Keratinocyte (primary cell): ENCODE data around the gene JSRP1. TPM values are rescaled to one million over a fixed set of nuclear protein-coding genes. Genes with fewer than 3 reads are reported as not detected.
A peak's percentile ranks its signal among the peaks of the same experiment; 100 is the strongest.

Experiments
- DNase-seq: peaks from one replicate; pipeline ENCODE4 v3.0.0-alpha.2; 2011; ENCODE audit warnings: low read depth, missing footprints, low spot score
- FAIRE-seq: peaks from 2 replicates; lab custom pipeline; 2011; peaks lifted over from hg19 to GRCh38; lab: Jason Lieb, UNC
- H2AFZ ChIP-seq: 2 replicates; pipeline ENCODE4 v1.6.0; 2012; ENCODE audit warnings: low read length, control low read depth, inconsistent platforms; ENCODE audit not compliant: control insufficient read depth
- H3K27ac ChIP-seq: 2 replicates; pipeline ENCODE4 v1.5.1; 2011; ENCODE audit warnings: low read length; ENCODE audit not compliant: control insufficient read depth, insufficient read depth
- H3K27me3 ChIP-seq: 3 replicates; pipeline ENCODE4 v1.6.0; 2011; ENCODE audit warnings: low read length; ENCODE audit not compliant: control insufficient read depth, insufficient read depth; ENCODE audit errors: extremely low read depth
- H3K36me3 ChIP-seq, 2 experiments: 2 replicates in 1 of 2; 3 replicates in 1 of 2; pipeline ENCODE4 v1.5.1; 2011; ENCODE audit warnings: low read length in 2 of 2, mild to moderate bottlenecking in 1 of 2; ENCODE audit not compliant: control insufficient read depth in 2 of 2, insufficient read depth in 2 of 2; ENCODE audit errors: extremely low read depth in 1 of 2
- H3K4me1 ChIP-seq: 3 replicates; pipeline ENCODE4 v1.5.1; 2011; ENCODE audit warnings: low read length; ENCODE audit not compliant: control insufficient read depth, insufficient read depth; ENCODE audit errors: extremely low read depth
- H3K4me2 ChIP-seq: 3 replicates; pipeline ENCODE4 v1.6.0; 2011; ENCODE audit warnings: low read depth, low read length; ENCODE audit not compliant: control insufficient read depth, insufficient read depth; ENCODE audit errors: extremely low read depth
- H3K4me3 ChIP-seq, 3 experiments: fragments of 200-600 bp in 1 of 3; sonication (generic) in 1 of 3; 2 replicates in 2 of 3; 3 replicates in 1 of 3; pipeline ENCODE4 v1.5.1; 2011 to 2016; ENCODE audit warnings: low read length in 3 of 3, mild to moderate bottlenecking in 3 of 3, control low read depth in 2 of 3, inconsistent platforms in 1 of 3, low read depth in 1 of 3, mixed read lengths in 1 of 3, mixed run types in 1 of 3, moderate library complexity in 1 of 3; ENCODE audit not compliant: control insufficient read depth in 2 of 3, insufficient read depth in 2 of 3; ENCODE audit errors: extremely low read depth in 1 of 3
- H3K79me2 ChIP-seq: 2 replicates; pipeline ENCODE4 v1.6.0; 2012; ENCODE audit warnings: low read length; ENCODE audit not compliant: control insufficient read depth, insufficient read depth
- H3K9ac ChIP-seq: 3 replicates; pipeline ENCODE4 v1.6.0; 2011; ENCODE audit warnings: low read length; ENCODE audit not compliant: control insufficient read depth, insufficient read depth; ENCODE audit errors: extremely low read depth
- H3K9me1 ChIP-seq: 3 replicates; pipeline ENCODE4 v1.6.0; 2011; ENCODE audit warnings: low read length; ENCODE audit not compliant: control insufficient read depth, insufficient read depth; ENCODE audit errors: extremely low read depth
- H3K9me3 ChIP-seq: 2 replicates; pipeline ENCODE4 v1.5.1; 2012; ENCODE audit warnings: low read depth, low read length; ENCODE audit not compliant: control insufficient read depth
- H4K20me1 ChIP-seq: 3 replicates; pipeline ENCODE4 v1.6.0; 2011; ENCODE audit warnings: low read length; ENCODE audit not compliant: control insufficient read depth, insufficient read depth; ENCODE audit errors: extremely low read depth
- CTCF ChIP-seq, 3 experiments: IDR thresholded peaks in 1 of 3; conservative IDR thresholded peaks in 1 of 3; optimal IDR thresholded peaks in 1 of 3; 2 replicates in 2 of 3; 3 replicates in 1 of 3; pipeline versions ENCODE3 to v1.5.1; 2011; ENCODE audit warnings: low read length in 3 of 3, mild to moderate bottlenecking in 3 of 3, moderate library complexity in 2 of 3, control low read depth in 1 of 3, inconsistent platforms in 1 of 3; ENCODE audit not compliant: insufficient read depth in 2 of 3; ENCODE audit errors: extremely low read depth in 1 of 3
- EZH2 ChIP-seq: IDR thresholded peaks from one replicate; pipeline ENCODE4 v1.6.1; 2012; ENCODE audit warnings: inconsistent platforms, mild to moderate bottlenecking, low read length, moderate library complexity
- dilution Hi-C: fragments of 300-500 bp; cut with MboI; formaldehyde crosslinking; loops from one replicate; pipeline ENCODE4 v1.7.0; 2020; ENCODE audit warnings: low sequenced_read_pairs; ENCODE audit not compliant: extremely low pct_ligation_motif_present
- polyA plus RNA-seq, 5 experiments: library from polyadenylated mRNA; depleted of rRNA in 3 of 5; stranded (reverse) in 3 of 5; stranded (forward) in 1 of 5; unstranded in 1 of 5; fragments of >200 nt; gene quantifications; 1 replicate in 1 of 5; 2 replicates in 3 of 5; 3 replicates in 1 of 5; pipeline versions ENCODE4 v1.2.1 to v1.2.3, GENCODE V29; 2011 to 2012; ENCODE audit warnings: missing spikeins in 2 of 5, low read depth in 1 of 5, low replicate concordance in 1 of 5

The JSRP1 gene
- polyA plus RNA-seq, 1 donor (not counting 4 experiments of a cell fraction or from before 2014, with no cell fraction given) = not detected

GRCh38 chr19:2303211-2303798 lies 47.1 kb upstream of the JSRP1 start:
- dilution Hi-C loops = no loop called here
- no peak for DNase-seq

DNA sequence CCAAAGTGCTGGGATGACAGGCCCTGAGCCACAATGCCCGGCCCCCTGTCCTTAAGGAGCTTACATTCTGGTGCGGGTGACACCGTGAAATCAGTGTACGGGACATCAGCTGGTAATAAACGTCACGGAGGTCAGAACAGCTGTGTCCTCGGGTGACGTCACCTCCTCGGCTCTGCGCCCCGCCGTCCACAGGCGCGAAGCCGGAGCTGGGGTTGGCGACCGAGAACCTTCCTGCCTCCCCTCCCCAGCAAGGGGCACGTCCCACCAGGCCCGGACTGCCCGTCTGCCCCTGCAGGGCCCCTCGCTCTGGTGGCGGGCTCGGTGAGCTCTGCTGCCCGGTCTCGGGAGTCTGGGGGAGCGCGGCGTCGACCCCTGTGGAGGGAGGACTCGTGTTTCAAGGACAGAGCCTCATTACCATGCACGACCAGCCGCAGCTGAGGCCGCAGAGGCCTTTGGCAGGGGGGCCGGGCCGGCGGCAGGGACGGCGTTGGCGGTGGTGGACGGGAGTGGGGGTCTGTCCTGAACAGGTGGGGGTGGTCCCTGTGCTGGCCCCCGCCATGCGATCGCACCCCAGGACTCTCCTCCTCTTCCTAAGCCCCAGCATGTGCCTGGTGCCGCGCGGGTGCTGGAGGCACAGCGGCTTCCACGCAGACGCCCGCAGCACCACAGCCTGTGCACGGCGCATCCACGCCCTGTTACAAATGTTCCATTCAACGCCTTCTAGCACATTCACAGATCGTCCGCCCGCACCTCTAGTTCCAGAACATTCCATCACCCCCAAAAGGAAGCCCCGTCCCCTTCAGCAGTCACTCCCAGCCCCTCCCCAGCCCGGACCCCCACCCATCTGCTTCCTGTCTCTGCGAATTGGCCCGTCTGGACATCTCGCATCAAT lies 46.3 kb upstream of the JSRP1 start:
- Histone ChIP-seq H3K4me3 (no peak overlapping the region), H3K36me3 (no peaks in the 10 kb centered on the region), H3K27ac (no peak overlapping the region), H3K4me1 (no peaks in the 10 kb centered on the region), H3K79me2 (no peaks in the 10 kb centered on the region), H2AFZ (no peak overlapping the region), H4K20me1 (no peaks in the 10 kb centered on the region), H3K9me1 (no peaks in the 10 kb centered on the region), H3K9me3 (no peaks in the 10 kb centered on the region), H3K9ac (no peak overlapping the region), H3K27me3 (peaks cover 51% of the 10 kb centered on the region), H3K4me2 (no peak overlapping the region)
- FAIRE-seq (no peak), DNase-seq (no peak)
- dilution Hi-C loops = no loop called here
- TF ChIP-seq EZH2 (peak; percentile 79), CTCF (optimal IDR thresholded peaks at IDR 0.05 in 1 of 3, IDR thresholded peaks at IDR 0.05 in 1 of 3, conservative IDR thresholded peaks at IDR 0.05 in 1 of 3; ENCODE audit: extremely low read depth in 1 of 3, insufficient read depth in 2 of 3, low read length in 3 of 3) (no peak)

More at GRCh38 chr19:2303211-2303798, 47.1 kb upstream of the JSRP1 start:
- Histone ChIP-seq H3K9me1 (no peaks in the 10 kb centered on the region), H3K27me3 (peaks cover 56% of the 10 kb centered on the region), H3K36me3 (no peaks in the 10 kb centered on the region), H3K79me2 (no peaks in the 10 kb centered on the region), H3K9me3 (no peaks in the 10 kb centered on the region), H3K27ac (no peak overlapping the region), H4K20me1 (no peaks in the 10 kb centered on the region), H2AFZ (no peak overlapping the region), H3K9ac (no peak overlapping the region), H3K4me3 (no peak overlapping the region), H3K4me1 (no peaks in the 10 kb centered on the region), H3K4me2 (no peak overlapping the region)
- no peak for FAIRE-seq
- TF ChIP-seq EZH2 = no peak
- TF ChIP-seq CTCF (optimal IDR thresholded peaks at IDR 0.05 in 1 of 3, IDR thresholded peaks at IDR 0.05 in 1 of 3, conservative IDR thresholded peaks at IDR 0.05 in 1 of 3; ENCODE audit: extremely low read depth in 1 of 3, insufficient read depth in 2 of 3, low read length in 3 of 3) = no peak
